ENCODE measurements around the gene TEX264. TPM values are rescaled to one million over a fixed set of nuclear protein-coding genes. Genes with fewer than 3 reads are reported as not detected.
A peak's percentile ranks its signal among the peaks of the same experiment; 100 is the strongest.

TEX264 gene
- total and polyA plus RNA-seq, 2 donors (not counting 1 experiment from before 2014, with no cell fraction given) = 34.3 to 51.0 TPM

DNA sequence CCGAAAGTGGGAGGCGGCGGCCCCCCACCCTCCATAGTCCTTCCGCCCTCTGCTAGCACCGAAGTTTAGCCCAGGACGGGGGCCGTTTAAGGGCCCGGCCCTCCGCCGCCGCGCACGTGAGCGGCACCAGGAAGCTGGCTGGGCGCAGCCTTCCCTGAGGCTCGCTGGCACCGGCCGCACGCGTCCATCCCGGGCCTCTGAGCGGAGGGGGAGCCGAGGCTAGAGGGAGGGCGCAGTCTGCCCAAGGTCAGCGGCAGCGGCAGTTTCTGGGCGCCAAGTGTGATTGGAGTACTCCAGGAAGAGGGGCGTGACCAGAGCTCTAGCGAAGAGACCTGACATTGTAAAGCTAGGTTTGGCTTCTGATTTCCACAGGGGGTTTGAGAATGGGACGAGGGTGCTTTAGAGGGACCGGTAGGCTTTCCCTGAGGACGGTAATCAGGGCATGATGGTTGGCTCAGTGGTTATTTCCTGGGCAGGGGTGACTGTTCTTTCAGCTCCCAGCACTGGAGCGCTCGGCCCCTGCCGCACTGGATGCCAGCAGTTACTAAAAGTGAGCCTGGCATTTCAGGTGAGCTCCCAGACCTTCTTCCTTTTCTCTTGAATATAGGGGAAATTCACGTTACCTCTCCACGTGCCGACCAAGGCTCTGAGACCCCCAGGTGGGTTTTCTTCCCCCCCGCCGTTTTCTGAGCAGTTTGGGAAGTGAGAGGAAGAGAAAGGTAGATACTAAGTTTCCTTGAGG lies 853 bp downstream of the TEX264 start:
- H3K27me3 ChIP-seq (ENCODE audit: control insufficient read depth, insufficient read depth, low read length) = no peaks in the 10 kb centered on the region
- peak; percentile 51 to 58 for DNase-seq (ENCODE audit: low read depth in 2 of 2)
- peaks cover 2% of the 10 kb centered on the region for H3K36me3 ChIP-seq (ENCODE audit: control insufficient read depth, insufficient read depth, low read length)
- H2AFZ ChIP-seq (ENCODE audit: low read length) = peak overlapping the region; percentile 50
- TF ChIP-seq EZH2 (IDR thresholded peaks at IDR 0.05; ENCODE audit: low read length, missing control alignments) (no peak), CTCF (conservative IDR thresholded peaks at IDR 0.05 in 1 of 2, IDR thresholded peaks at IDR 0.05 in 1 of 2; ENCODE audit: low read depth in 1 of 2, low read length in 2 of 2) (no peak)
- no peaks in the 10 kb centered on the region for H3K79me2 ChIP-seq (ENCODE audit: control insufficient read depth, insufficient read depth, low read length)
- H3K4me1 ChIP-seq (ENCODE audit: control insufficient read depth, extremely low read depth, insufficient read depth, low read length) = peaks cover 13% of the 10 kb centered on the region
- peak overlapping the region; percentile 73 for H3K9ac ChIP-seq (ENCODE audit: insufficient read depth, low read length)
- H4K20me1 ChIP-seq (ENCODE audit: control insufficient read depth, extremely low read depth, insufficient read depth, low read length) = no peaks in the 10 kb centered on the region
- peak overlapping the region; percentile 73 for H3K4me2 ChIP-seq (ENCODE audit: extremely low read depth, insufficient read depth, low read length)
- no peaks in the 10 kb centered on the region for H3K9me3 ChIP-seq (ENCODE audit: control insufficient read depth, insufficient read depth, low read depth, low read length)
- peak overlapping the region; percentile 72 for H3K27ac ChIP-seq (ENCODE audit: insufficient read depth, low read length)
- H3K4me3 ChIP-seq (replicated peaks in 1 of 4; ENCODE audit: control extremely low read depth in 1 of 4, insufficient read depth in 1 of 4, low read depth in 3 of 4, low read length in 4 of 4) = peak overlapping the region; percentile 59 to 96 (median 83)

- Histone ChIP-seq H3K27ac (ENCODE audit: insufficient read depth, low read length) (no peak overlapping the region), H2AFZ (ENCODE audit: low read length) (no peak overlapping the region), H3K9ac (ENCODE audit: insufficient read depth, low read length) (no peak overlapping the region), H3K4me2 (ENCODE audit: extremely low read depth, insufficient read depth, low read length) (no peak overlapping the region), H3K36me3 (ENCODE audit: control insufficient read depth, insufficient read depth, low read length) (peaks cover 2% of the 10 kb centered on the region), H4K20me1 (ENCODE audit: control insufficient read depth, extremely low read depth, insufficient read depth, low read length) (no peaks in the 10 kb centered on the region), H3K4me3 (replicated peaks in 1 of 4; ENCODE audit: control extremely low read depth in 1 of 4, insufficient read depth in 1 of 4, low read depth in 3 of 4, low read length in 4 of 4) (peak overlapping the region in 1 of 4 experiments; percentile 4), H3K4me1 (ENCODE audit: control insufficient read depth, extremely low read depth, insufficient read depth, low read length) (peaks cover 13% of the 10 kb centered on the region), H3K27me3 (ENCODE audit: control insufficient read depth, insufficient read depth, low read length) (no peaks in the 10 kb centered on the region), H3K79me2 (ENCODE audit: control insufficient read depth, insufficient read depth, low read length) (no peaks in the 10 kb centered on the region), H3K9me3 (ENCODE audit: control insufficient read depth, insufficient read depth, low read depth, low read length) (no peaks in the 10 kb centered on the region)
- DNase-seq (ENCODE audit: low read depth in 2 of 2) = no peak
- TF ChIP-seq EZH2 (IDR thresholded peaks at IDR 0.05; ENCODE audit: low read length, missing control alignments) (no peak), CTCF (conservative IDR thresholded peaks at IDR 0.05 in 1 of 2, IDR thresholded peaks at IDR 0.05 in 1 of 2; ENCODE audit: low read depth in 1 of 2, low read length in 2 of 2) (no peak)
Measured at GRCh38 chr3:51673181-51673801, 2.2 kb downstream of the TEX264 start.

DNA sequence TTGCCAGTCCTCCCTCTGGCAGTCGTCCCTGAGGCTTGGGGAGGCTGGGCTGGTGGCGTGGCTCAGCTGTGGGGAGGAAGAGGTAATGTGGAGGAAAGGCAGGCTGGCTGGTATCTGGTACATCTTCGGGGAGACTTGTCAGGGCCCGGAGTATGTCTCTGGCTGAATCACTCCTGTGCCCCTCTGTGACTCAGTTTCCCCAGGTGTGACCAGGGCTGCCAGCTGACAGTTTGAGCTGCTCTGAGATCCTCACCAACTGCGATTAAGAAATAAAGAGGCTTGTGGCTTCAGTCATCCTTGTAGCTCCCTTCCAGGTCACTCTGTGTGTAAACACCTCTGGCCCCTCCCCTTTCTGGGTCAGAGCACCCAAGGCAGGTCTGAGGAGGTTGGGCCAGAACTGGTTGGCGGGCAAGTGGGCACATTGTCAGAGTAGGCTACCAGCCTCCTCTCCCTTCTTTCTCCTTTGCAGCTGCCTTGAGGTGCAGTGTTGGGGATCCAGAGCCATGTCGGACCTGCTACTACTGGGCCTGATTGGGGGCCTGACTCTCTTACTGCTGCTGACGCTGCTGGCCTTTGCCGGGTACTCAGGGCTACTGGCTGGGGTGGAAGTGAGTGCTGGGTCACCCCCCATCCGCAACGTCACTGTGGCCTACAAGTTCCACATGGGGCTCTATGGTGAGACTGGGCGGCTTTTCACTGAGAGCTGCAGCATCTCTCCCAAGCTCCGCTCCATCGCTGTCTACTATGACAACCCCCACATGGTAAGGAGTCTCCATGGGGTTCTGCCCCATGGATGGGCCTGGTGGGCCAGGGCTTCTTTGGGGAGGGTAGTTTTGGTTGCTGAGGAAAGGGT lies 3.0 kb downstream of the TEX264 start:
- TF ChIP-seq EZH2 (IDR thresholded peaks at IDR 0.05; ENCODE audit: low read length, missing control alignments) (no peak), CTCF (conservative IDR thresholded peaks at IDR 0.05 in 1 of 2, IDR thresholded peaks at IDR 0.05 in 1 of 2; ENCODE audit: low read depth in 1 of 2, low read length in 2 of 2) (no peak)
- H3K27me3 ChIP-seq (ENCODE audit: control insufficient read depth, insufficient read depth, low read length) = no peaks in the 10 kb centered on the region
- no peaks in the 10 kb centered on the region for H3K9me3 ChIP-seq (ENCODE audit: control insufficient read depth, insufficient read depth, low read depth, low read length)

More for the DNA sequence above, 3.0 kb downstream of the TEX264 start:
- no peaks in the 10 kb centered on the region for H3K79me2 ChIP-seq (ENCODE audit: control insufficient read depth, insufficient read depth, low read length)
- no peak for DNase-seq (ENCODE audit: low read depth in 2 of 2)
- H3K4me2 ChIP-seq (ENCODE audit: extremely low read depth, insufficient read depth, low read length) = no peak overlapping the region
- peaks cover 2% of the 10 kb centered on the region for H3K36me3 ChIP-seq (ENCODE audit: control insufficient read depth, insufficient read depth, low read length)
- H4K20me1 ChIP-seq (ENCODE audit: control insufficient read depth, extremely low read depth, insufficient read depth, low read length) = no peaks in the 10 kb centered on the region
- no peak overlapping the region for H3K27ac ChIP-seq (ENCODE audit: insufficient read depth, low read length)
- no peak overlapping the region for H3K4me3 ChIP-seq (replicated peaks in 1 of 4; ENCODE audit: control extremely low read depth in 1 of 4, insufficient read depth in 1 of 4, low read depth in 3 of 4, low read length in 4 of 4)
- peaks cover 12% of the 10 kb centered on the region for H3K4me1 ChIP-seq (ENCODE audit: control insufficient read depth, extremely low read depth, insufficient read depth, low read length)
- no peak overlapping the region for H3K9ac ChIP-seq (ENCODE audit: insufficient read depth, low read length)
- H2AFZ ChIP-seq (ENCODE audit: low read length) = no peak overlapping the region

Data from fibroblast of lung (primary cell).